ENCODE data around the gene DGKG. TPM values are rescaled to one million over a fixed set of nuclear protein-coding genes. Genes with fewer than 3 reads are reported as not detected.

DGKG gene
- total and polyA plus RNA-seq, 4 donors, result 2.1 to 13.7 (median 8.0) TPM

GRCh38 chr3:186152889-186153292 is 209.1 kb downstream of the DGKG start:
- H3K27me3 ChIP-seq (ENCODE audit: control insufficient read depth in 3 of 3, insufficient read depth in 3 of 3, low read length in 2 of 3), result no peaks in the 10 kb centered on the region
- no peak for ATAC-seq (ENCODE audit: insufficient read depth, low FRiP score)
- 20 to 59% methylated on average over 9 of the region's 9 CpGs for WGBS, 2 donors
- H3K9me3 ChIP-seq (ENCODE audit: control insufficient read depth in 4 of 4, insufficient read depth in 3 of 4, low read length in 3 of 4), result no peaks in the 10 kb centered on the region
- no peak overlapping the region for H3K27ac ChIP-seq (ENCODE audit: low read depth in 1 of 2, low read length in 1 of 2)
- no peak for TF ChIP-seq CTCF (IDR thresholded peaks at IDR 0.05; ENCODE audit: control extremely low read depth, extremely low read depth)
- H3K4me1 ChIP-seq (ENCODE audit: control insufficient read depth in 5 of 5, insufficient read depth in 5 of 5, low read length in 5 of 5), result peaks cover 0 to 3% (median 0%) of the 10 kb centered on the region in 5 donors
- H3K4me3 ChIP-seq, result no peak overlapping the region
- no peak overlapping the region for H3K9ac ChIP-seq (ENCODE audit: insufficient read depth in 1 of 2, low read length in 2 of 2)
- DNase-seq, result no peak
- no peaks in the 10 kb centered on the region for H3K36me3 ChIP-seq (ENCODE audit: control insufficient read depth in 4 of 4, insufficient read depth in 4 of 4, low read length in 4 of 4)

- Histone ChIP-seq H3K9ac (ENCODE audit: insufficient read depth in 1 of 2, low read length in 2 of 2) (no peak overlapping the region), H3K4me3 (no peak overlapping the region), H3K4me1 (ENCODE audit: control insufficient read depth in 5 of 5, insufficient read depth in 5 of 5, low read length in 5 of 5) (peaks cover 0 to 3% (median 0%) of the 10 kb centered on the region in 5 donors), H3K27me3 (ENCODE audit: control insufficient read depth in 3 of 3, insufficient read depth in 3 of 3, low read length in 2 of 3) (no peaks in the 10 kb centered on the region), H3K27ac (ENCODE audit: low read depth in 1 of 2, low read length in 1 of 2) (no peak overlapping the region), H3K36me3 (ENCODE audit: control insufficient read depth in 4 of 4, insufficient read depth in 4 of 4, low read length in 4 of 4) (no peaks in the 10 kb centered on the region), H3K9me3 (ENCODE audit: control insufficient read depth in 4 of 4, insufficient read depth in 3 of 4, low read length in 3 of 4) (no peaks in the 10 kb centered on the region)
- ATAC-seq (ENCODE audit: insufficient read depth, low FRiP score) (no peak), DNase-seq (no peak)
- WGBS, 2 donors, result 64 to 69% methylated on average over 7 to 8 of the region's 8 CpGs
- TF ChIP-seq CTCF (IDR thresholded peaks at IDR 0.05; ENCODE audit: control extremely low read depth, extremely low read depth), result no peak
These were observed 209.7 kb downstream of the DGKG start for GRCh38 chr3:186152361-186152798.

- WGBS, 2 donors, result 60 to 65% methylated on average over 7 of the region's 7 CpGs
- Histone ChIP-seq H3K9me3 (ENCODE audit: control insufficient read depth in 4 of 4, insufficient read depth in 3 of 4, low read length in 3 of 4) (no peaks in the 10 kb centered on the region), H3K9ac (ENCODE audit: insufficient read depth in 1 of 2, low read length in 2 of 2) (no peak overlapping the region), H3K36me3 (ENCODE audit: control insufficient read depth in 4 of 4, insufficient read depth in 4 of 4, low read length in 4 of 4) (no peaks in the 10 kb centered on the region), H3K4me3 (no peak overlapping the region), H3K27ac (ENCODE audit: low read depth in 1 of 2, low read length in 1 of 2) (no peak overlapping the region), H3K4me1 (ENCODE audit: control insufficient read depth in 5 of 5, insufficient read depth in 5 of 5, low read length in 5 of 5) (peaks cover 0 to 3% (median 0%) of the 10 kb centered on the region in 5 donors), H3K27me3 (ENCODE audit: control insufficient read depth in 3 of 3, insufficient read depth in 3 of 3, low read length in 2 of 3) (no peaks in the 10 kb centered on the region)
- DNase-seq (no peak), ATAC-seq (ENCODE audit: insufficient read depth, low FRiP score) (no peak)
- no peak for TF ChIP-seq CTCF (IDR thresholded peaks at IDR 0.05; ENCODE audit: control extremely low read depth, extremely low read depth)
These were observed 210.7 kb downstream of the DGKG start for GRCh38 chr3:186151077-186151971.
